AG20443 (cell line): ENCODE results near the gene DUS4L.

Source experiments
- DNase-seq: peaks from one replicate; pipeline ENCODE4 v3.0.0; 2012; ENCODE audit warnings: low spot score, mixed read lengths

DUS4L gene

GRCh38 chr7:107580716-107581383 lies 17.1 kb downstream of the DUS4L start:
- DNase-seq = no peak

GRCh38 chr7:107581387-107582013 lies 17.7 kb downstream of the DUS4L start:
- no peak for DNase-seq

GRCh38 chr7:107582875-107583274 lies 19.1 kb downstream of the DUS4L start:
- DNase-seq = no peak

- no peak for DNase-seq
Measured at GRCh38 chr7:107584716-107585115, 20.9 kb downstream of the DUS4L start.

GRCh38 chr7:107588529-107589130 lies 24.9 kb downstream of the DUS4L start:
- DNase-seq = no peak

- no peak for DNase-seq
Measured at GRCh38 chr7:107591421-107591820, 27.6 kb downstream of the DUS4L start.

- no peak for DNase-seq
Measured at GRCh38 chr7:107592361-107593024, 28.7 kb downstream of the DUS4L start.

GRCh38 chr7:107593025-107593410 lies 29.2 kb downstream of the DUS4L start:
- DNase-seq = no peak

GRCh38 chr7:107594961-107595737 lies 31.4 kb downstream of the DUS4L start:
- DNase-seq = peak; percentile 72

GRCh38 chr7:107596881-107597581 lies 33.3 kb downstream of the DUS4L start:
- no peak for DNase-seq

- no peak for DNase-seq
Measured at GRCh38 chr7:107597582-107597916, 33.8 kb downstream of the DUS4L start.

- DNase-seq = no peak
Measured at GRCh38 chr7:107597953-107598352, 34.2 kb downstream of the DUS4L start.

- DNase-seq = no peak
Measured at GRCh38 chr7:107599262-107599661, 35.5 kb downstream of the DUS4L start.

- no peak for DNase-seq
Measured at GRCh38 chr7:107600816-107601215, 37.0 kb downstream of the DUS4L start.

GRCh38 chr7:107605218-107605815 lies 41.5 kb downstream of the DUS4L start:
- no peak for DNase-seq

- DNase-seq = no peak
Measured at GRCh38 chr7:107606303-107606702, 42.5 kb downstream of the DUS4L start.

GRCh38 chr7:107609811-107610261 lies 46.1 kb downstream of the DUS4L start:
- no peak for DNase-seq

GRCh38 chr7:107610323-107610722 lies 46.6 kb downstream of the DUS4L start:
- DNase-seq = no peak

- no peak for DNase-seq
Measured at GRCh38 chr7:107613439-107613838, 49.7 kb downstream of the DUS4L start.

- peak; percentile 25 for DNase-seq
Measured at GRCh38 chr7:107613948-107614347, 50.2 kb downstream of the DUS4L start.

GRCh38 chr7:107614425-107614824 lies 50.7 kb downstream of the DUS4L start:
- peak; percentile 62 for DNase-seq
